PC-3 (cell line): ENCODE results near the gene TTC34. TPM values are rescaled to one million over a fixed set of nuclear protein-coding genes. Genes with fewer than 3 reads are reported as not detected.

ENCODE experiments used
- ATAC-seq: fragments of 200-7000 bp; cut with Tn5 transposase; 2 replicates; pipeline ENCODE4 v1.9.1; 2020; ENCODE audit warnings: mild to moderate bottlenecking, moderate library complexity
- BruUV-seq: library from RNA; stranded (reverse); fragments of 400-500 nt; replicated peaks from 2 replicates; lab custom pipeline; 2021; lab: Mats Ljungman, UMichigan
- CTCF ChIA-PET: fragments of 300-600 bp; sonication (Branson Sonifier 250); formaldehyde crosslinking; loops from one replicate; lab custom pipeline; 2022; ENCODE audit warnings: antibody characterized with exemption; lab: Charles Lee
- POLR2A ChIA-PET: fragments of 300-600 bp; sonication (Branson Sonifier 250); formaldehyde crosslinking; loops from one replicate; lab custom pipeline; 2022; ENCODE audit warnings: antibody characterized with exemption; ENCODE audit not compliant: unreplicated experiment; lab: Charles Lee
- DNase-seq: peaks from one replicate; pipeline ENCODE4 v3.0.0-alpha.2; 2015
- H2AFZ ChIP-seq: fragments of 300-600 bp; sonication (generic); 2 replicates; pipeline ENCODE4 v1.6.0; 2016; ENCODE audit warnings: antibody characterized with exemption, low read length
- H3F3A ChIP-seq: fragments of 300-600 bp; sonication (generic); one replicate; pipeline ENCODE4 v1.6.0; 2017; ENCODE audit warnings: antibody characterized with exemption, low read length, control low read depth, mild to moderate bottlenecking; ENCODE audit not compliant: unreplicated experiment
- H3K27ac ChIP-seq: fragments of 300-600 bp; sonication (generic); 2 replicates; pipeline ENCODE4 v1.5.1; 2016; ENCODE audit warnings: mild to moderate bottlenecking, low read length
- H3K27me3 ChIP-seq: fragments of 300-600 bp; sonication (generic); 2 replicates; pipeline ENCODE4 v1.6.1; 2016; ENCODE audit warnings: low read length, mixed read lengths
- H3K36me3 ChIP-seq: fragments of 300-600 bp; sonication (generic); 2 replicates; pipeline ENCODE4 v1.6.1; 2016; ENCODE audit warnings: low read depth, mixed run types, low read length, mixed read lengths
- H3K4me1 ChIP-seq: fragments of 300-600 bp; sonication (generic); 2 replicates; pipeline ENCODE4 v1.5.1; 2016; ENCODE audit warnings: low read length; ENCODE audit not compliant: insufficient read depth
- H3K4me2 ChIP-seq: fragments of 300-600 bp; sonication (generic); 2 replicates; pipeline ENCODE4 v1.6.0; 2016; ENCODE audit warnings: low read length
- H3K4me3 ChIP-seq: fragments of 300-600 bp; sonication (generic); 2 replicates; pipeline ENCODE4 v1.5.1; 2016; ENCODE audit warnings: mild to moderate bottlenecking, low read length, mixed read lengths
- H3K79me2 ChIP-seq: fragments of 300-600 bp; sonication (generic); 2 replicates; pipeline ENCODE4 v1.6.1; 2017; ENCODE audit warnings: low read length, mixed read lengths
- H3K9ac ChIP-seq: fragments of 300-600 bp; sonication (generic); 2 replicates; pipeline ENCODE4 v1.6.0; 2016; ENCODE audit warnings: mild to moderate bottlenecking, low read length
- H3K9me2 ChIP-seq: fragments of 300-600 bp; sonication (generic); replicated peaks from 2 replicates; pipeline ENCODE4 v1.6.1; 2016; ENCODE audit warnings: mixed run types, low read length, mixed read lengths
- H3K9me3 ChIP-seq: fragments of 300-600 bp; sonication (generic); 2 replicates; pipeline ENCODE4 v1.6.1; 2016; ENCODE audit warnings: low read length, mixed read lengths
- H4K20me1 ChIP-seq: fragments of 300-600 bp; sonication (generic); 2 replicates; pipeline ENCODE4 v1.6.1; 2016; ENCODE audit warnings: low read length, mixed read lengths
- EZH2 ChIP-seq: fragments of 300-600 bp; sonication (generic); IDR thresholded peaks from one replicate; pipeline ENCODE4 v1.6.1; 2017; ENCODE audit warnings: antibody characterized with exemption, mild to moderate bottlenecking, low read length; ENCODE audit not compliant: unreplicated experiment
- EZH2phosphoT487 ChIP-seq: fragments of 300-600 bp; sonication (generic); IDR thresholded peaks from 2 replicates; pipeline ENCODE4 v1.6.1; 2018; ENCODE audit warnings: mild to moderate bottlenecking, antibody characterized with exemption, low read length, borderline replicate concordance
- intact Hi-C: fragments of 100-400 bp; cut with micrococcal nuclease; formaldehyde crosslinking; loops from 2 replicates; pipeline ENCODE4 v1.9.0; 2023
- total RNA-seq: library from RNA; depleted of rRNA; stranded (reverse); fragments of >200 nt; gene quantifications from 2 replicates; pipeline ENCODE4 v1.2.3, GENCODE V29; 2014
- TF ChIP-seq, protein P1 (sequence below): fragments of 300-600 bp; sonication (generic); conservative IDR thresholded peaks from 2 replicates; pipeline ENCODE4 v1.5.1; 2017; ENCODE audit warnings: antibody characterized with exemption, low read depth, mild to moderate bottlenecking, low read length

TTC34 gene
- total RNA-seq, 1 experiment from 2014 or later: 0.11 TPM

DNA sequence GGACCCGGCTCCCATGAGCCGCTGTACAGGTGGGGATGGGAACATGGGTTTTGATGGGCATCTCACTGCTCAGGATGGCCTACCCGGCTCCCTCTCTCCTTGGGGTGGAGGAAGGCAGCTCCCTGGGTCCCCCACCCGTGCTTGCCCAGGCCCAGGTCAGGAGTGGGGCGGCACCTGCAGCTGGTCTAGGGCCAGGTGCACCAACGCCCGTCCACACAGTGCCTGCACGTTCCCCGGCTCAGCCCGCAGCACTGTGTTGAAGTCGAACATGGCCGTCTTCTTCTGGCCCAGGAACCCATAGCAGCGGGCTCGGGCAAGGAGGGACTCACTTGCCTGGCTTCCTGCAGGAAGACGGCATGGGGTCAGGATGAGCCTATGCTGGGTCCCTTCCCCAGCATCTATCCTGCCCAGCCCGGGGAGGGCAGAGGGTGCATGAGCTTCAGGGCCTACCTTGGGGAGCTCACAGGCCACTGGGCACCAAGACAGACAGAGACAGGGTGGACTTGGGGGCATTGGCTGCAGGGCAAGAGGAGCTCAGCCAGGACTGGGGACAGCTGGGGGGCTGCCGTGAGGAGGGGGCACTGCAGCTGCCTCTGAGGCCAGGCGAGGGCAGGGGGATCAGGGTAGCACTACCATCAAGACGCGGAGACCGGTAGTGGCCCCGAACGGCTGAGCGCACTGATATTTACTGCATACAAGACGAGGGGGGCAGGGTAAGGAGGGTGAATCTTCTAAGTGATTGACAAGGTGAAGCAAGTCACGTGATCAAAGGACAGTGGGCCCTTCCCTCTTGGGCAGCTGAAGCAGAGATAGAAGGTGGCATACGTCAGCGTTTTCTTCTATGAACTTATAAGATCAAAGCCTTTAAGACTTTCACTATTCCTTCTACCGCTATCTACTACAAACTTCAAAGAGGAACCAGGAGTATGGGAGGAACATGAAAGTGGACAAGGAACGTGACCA, 17.8 kb downstream of the TTC34 start:
- ATAC-seq: no peak
- Histone ChIP-seq H3K4me1 (no peaks in the 10 kb centered on the region), H3K79me2 (no peaks in the 10 kb centered on the region), H4K20me1 (no peaks in the 10 kb centered on the region), H3K27ac (no peak overlapping the region), H3K9me2 (no peaks in the 10 kb centered on the region), H3K27me3 (peaks cover 37% of the 10 kb centered on the region), H3K9ac (no peak overlapping the region), H3K9me3 (peaks cover 16% of the 10 kb centered on the region; the same call in 1 of the 2 replicates), H3K36me3 (no peaks in the 10 kb centered on the region), H2AFZ (no peak overlapping the region), H3K4me3 (no peak overlapping the region), H3K4me2 (no peak overlapping the region), H3F3A (no peaks in the 10 kb centered on the region)
- intact Hi-C loops: no loop called here
- POLR2A ChIA-PET: no interaction called here
- TF ChIP-seq EZH2phosphoT487 (no peak), EZH2 (no peak)
- TF ChIP-seq, protein P1, sequence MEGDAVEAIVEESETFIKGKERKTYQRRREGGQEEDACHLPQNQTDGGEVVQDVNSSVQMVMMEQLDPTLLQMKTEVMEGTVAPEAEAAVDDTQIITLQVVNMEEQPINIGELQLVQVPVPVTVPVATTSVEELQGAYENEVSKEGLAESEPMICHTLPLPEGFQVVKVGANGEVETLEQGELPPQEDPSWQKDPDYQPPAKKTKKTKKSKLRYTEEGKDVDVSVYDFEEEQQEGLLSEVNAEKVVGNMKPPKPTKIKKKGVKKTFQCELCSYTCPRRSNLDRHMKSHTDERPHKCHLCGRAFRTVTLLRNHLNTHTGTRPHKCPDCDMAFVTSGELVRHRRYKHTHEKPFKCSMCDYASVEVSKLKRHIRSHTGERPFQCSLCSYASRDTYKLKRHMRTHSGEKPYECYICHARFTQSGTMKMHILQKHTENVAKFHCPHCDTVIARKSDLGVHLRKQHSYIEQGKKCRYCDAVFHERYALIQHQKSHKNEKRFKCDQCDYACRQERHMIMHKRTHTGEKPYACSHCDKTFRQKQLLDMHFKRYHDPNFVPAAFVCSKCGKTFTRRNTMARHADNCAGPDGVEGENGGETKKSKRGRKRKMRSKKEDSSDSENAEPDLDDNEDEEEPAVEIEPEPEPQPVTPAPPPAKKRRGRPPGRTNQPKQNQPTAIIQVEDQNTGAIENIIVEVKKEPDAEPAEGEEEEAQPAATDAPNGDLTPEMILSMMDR: no peak
- DNase-seq: no peak
- CTCF ChIA-PET: no interaction called here
- BruUV-seq: no TSS peak

DNA sequence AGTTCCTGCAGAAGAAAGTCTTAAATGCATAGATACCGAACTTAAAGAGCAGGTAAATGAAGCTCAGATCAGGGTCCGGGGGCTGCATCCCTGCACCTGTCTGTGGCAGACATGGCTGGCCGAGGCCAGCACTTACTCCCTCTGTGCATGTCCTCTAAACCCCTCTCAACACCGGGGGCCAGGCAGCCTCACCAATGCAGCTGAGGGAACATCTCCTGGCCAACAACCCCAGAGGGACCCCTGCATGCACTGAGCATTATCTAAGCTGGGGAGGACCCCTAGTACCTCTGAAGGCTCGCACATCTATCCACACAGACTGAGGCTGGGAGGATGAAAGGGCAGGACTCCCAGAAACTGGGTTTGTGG, 18.4 kb downstream of the TTC34 start:
- DNase-seq (no peak), ATAC-seq (no peak)
- Histone ChIP-seq H3K27ac (no peak overlapping the region), H3K9me3 (peaks cover 16% of the 10 kb centered on the region; the same call in 1 of the 2 replicates), H3K9me2 (no peaks in the 10 kb centered on the region), H2AFZ (no peak overlapping the region), H3K9ac (no peak overlapping the region), H3K4me1 (no peaks in the 10 kb centered on the region), H3F3A (no peaks in the 10 kb centered on the region), H3K36me3 (no peaks in the 10 kb centered on the region), H3K79me2 (no peaks in the 10 kb centered on the region), H3K4me3 (no peak overlapping the region), H3K4me2 (no peak overlapping the region), H4K20me1 (no peaks in the 10 kb centered on the region), H3K27me3 (peaks cover 44% of the 10 kb centered on the region)
- ChIA-PET POLR2A (no interaction called here), CTCF (no interaction called here)
- TF ChIP-seq, protein P1: no peak
- TF ChIP-seq EZH2phosphoT487: no peak
- no peak for TF ChIP-seq EZH2
- intact Hi-C loops: no loop called here
- no TSS peak for BruUV-seq

DNA sequence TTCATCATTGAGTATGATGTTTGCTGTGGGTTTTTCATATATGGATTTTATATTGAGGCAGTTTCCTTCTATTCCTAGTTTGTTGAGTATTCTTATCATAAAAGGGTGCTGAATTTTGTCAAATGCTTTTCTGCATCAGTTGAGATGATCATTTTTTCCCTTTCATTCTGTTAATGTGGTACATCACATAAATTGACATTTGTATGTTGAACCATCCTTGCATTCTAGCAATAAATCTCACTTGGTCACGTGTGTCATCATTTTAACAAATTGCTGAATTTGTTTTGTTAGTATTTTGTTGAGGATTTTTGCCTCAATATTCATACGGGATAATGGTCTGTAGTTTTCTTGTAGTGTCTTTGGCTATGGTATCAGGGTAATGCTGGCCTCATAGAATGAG, 19.9 kb downstream of the TTC34 start:
- ChIA-PET POLR2A (no interaction called here), CTCF (no interaction called here)
- peaks cover 49% of the 10 kb centered on the region for H3K27me3 ChIP-seq
- TF ChIP-seq EZH2 (no peak), EZH2phosphoT487 (no peak)
- TF ChIP-seq, protein P1: no peak
- no peak overlapping the region for H2AFZ ChIP-seq
- no peak overlapping the region for H3K4me3 ChIP-seq
- H3K9ac ChIP-seq: no peak overlapping the region
- H3F3A ChIP-seq: no peaks in the 10 kb centered on the region
- DNase-seq (no peak), ATAC-seq (no peak)
- H3K79me2 ChIP-seq: no peaks in the 10 kb centered on the region
- H3K4me2 ChIP-seq: no peak overlapping the region
- H3K4me1 ChIP-seq: no peaks in the 10 kb centered on the region
- no peak overlapping the region for H3K27ac ChIP-seq
- no peaks in the 10 kb centered on the region for H3K36me3 ChIP-seq
- intact Hi-C loops: no loop called here
- BruUV-seq: no TSS peak
- peaks cover 16% of the 10 kb centered on the region; the same call in 1 of the 2 replicates for H3K9me3 ChIP-seq
- H4K20me1 ChIP-seq: no peaks in the 10 kb centered on the region
- H3K9me2 ChIP-seq: no peaks in the 10 kb centered on the region
